ENCODE results near the gene MAST3.

The MAST3 gene

GRCh38 chr19:18118420-18119012 is 20.9 kb downstream of the MAST3 start:
- no peak for TF ChIP-seq CTCF (conservative IDR thresholded peaks at IDR 0.05; ENCODE audit: low read depth, low read length)
- H3K4me3 ChIP-seq (ENCODE audit: low read length), result peak overlapping the region; percentile 58
- no peak for DNase-seq (ENCODE audit: low read depth)

- no peak overlapping the region for H3K4me3 ChIP-seq (ENCODE audit: low read length)
- no peak for TF ChIP-seq CTCF (conservative IDR thresholded peaks at IDR 0.05; ENCODE audit: low read depth, low read length)
Observed at GRCh38 chr19:18119013-18119716, 21.6 kb downstream of the MAST3 start.

GRCh38 chr19:18119717-18120105 is 22.1 kb downstream of the MAST3 start:
- no peak overlapping the region for H3K4me3 ChIP-seq (ENCODE audit: low read length)
- no peak for DNase-seq (ENCODE audit: low read depth)
- TF ChIP-seq CTCF (conservative IDR thresholded peaks at IDR 0.05; ENCODE audit: low read depth, low read length), result no peak

More at GRCh38 chr19:18119013-18119716, 21.6 kb downstream of the MAST3 start:
- no peak for DNase-seq (ENCODE audit: low read depth)

- no peak overlapping the region for H3K4me3 ChIP-seq (ENCODE audit: low read length)
- no peak for TF ChIP-seq CTCF (conservative IDR thresholded peaks at IDR 0.05; ENCODE audit: low read depth, low read length)
- no peak for DNase-seq (ENCODE audit: low read depth)
Observed at GRCh38 chr19:18120127-18120526, 22.5 kb downstream of the MAST3 start.

GRCh38 chr19:18121166-18121565 is 23.6 kb downstream of the MAST3 start:
- H3K4me3 ChIP-seq (ENCODE audit: low read length), result no peak overlapping the region
- no peak for TF ChIP-seq CTCF (conservative IDR thresholded peaks at IDR 0.05; ENCODE audit: low read depth, low read length)
- DNase-seq (ENCODE audit: low read depth), result no peak

- no peak for DNase-seq (ENCODE audit: low read depth)
- no peak overlapping the region for H3K4me3 ChIP-seq (ENCODE audit: low read length)
- no peak for TF ChIP-seq CTCF (conservative IDR thresholded peaks at IDR 0.05; ENCODE audit: low read depth, low read length)
Observed at GRCh38 chr19:18122424-18122823, 24.8 kb downstream of the MAST3 start.

Data from retinal pigment epithelial cell (primary cell).